Activated effector memory CD4-positive, alpha-beta T cell treated with anti-CD3 and anti-CD28 coated beads, Interleukin-2, amount 50 U/mL, for 16 hours (primary cell): ENCODE measurements around the gene CASP10.
"Not testable (repeated sequence)": the region's sequence is repeated elsewhere in the genome, so short reads cannot be mapped to it uniquely, and the experiment has no call there.

Experiments
- DNase-seq: peaks from one replicate; pipeline ENCODE4 v3.0.0-alpha.2; 2020

Gene CASP10

GRCh38 chr2:201156036-201156435 is 26.9 kb upstream of the CASP10 start:
- no peak for DNase-seq

GRCh38 chr2:201156640-201157039 is 26.3 kb upstream of the CASP10 start:
- no peak for DNase-seq

GRCh38 chr2:201157694-201158093 is 25.2 kb upstream of the CASP10 start:
- no peak for DNase-seq

GRCh38 chr2:201158111-201158929 is 24.6 kb upstream of the CASP10 start:
- DNase-seq, result peak; percentile 75

- DNase-seq, result no peak
These were observed 18.8 kb upstream of the CASP10 start for GRCh38 chr2:201164166-201164565.

- DNase-seq, result no peak
These were observed 15.4 kb upstream of the CASP10 start for GRCh38 chr2:201167546-201167945.

- DNase-seq, result not testable (repeated sequence)
These were observed 14.4 kb upstream of the CASP10 start for GRCh38 chr2:201168496-201168895.

GRCh38 chr2:201171259-201171814 is 11.6 kb upstream of the CASP10 start:
- no peak for DNase-seq

- no peak for DNase-seq
These were observed 10.7 kb upstream of the CASP10 start for GRCh38 chr2:201172279-201172678.

GRCh38 chr2:201174687-201175086 is 8.3 kb upstream of the CASP10 start:
- DNase-seq, result no peak

GRCh38 chr2:201176081-201176481 is 6.9 kb upstream of the CASP10 start:
- DNase-seq, result no peak

- DNase-seq, result no peak
These were observed 2.9 kb upstream of the CASP10 start for GRCh38 chr2:201180010-201180409.

GRCh38 chr2:201183365-201183727 is 405 bp downstream of the CASP10 start:
- no peak for DNase-seq

GRCh38 chr2:201183835-201184234 is 894 bp downstream of the CASP10 start:
- not testable (repeated sequence) for DNase-seq

GRCh38 chr2:201184248-201184647 is 1.3 kb downstream of the CASP10 start:
- not testable (repeated sequence) for DNase-seq

- no peak for DNase-seq
These were observed 2.9 kb downstream of the CASP10 start for GRCh38 chr2:201185863-201186262.

- DNase-seq, result no peak
These were observed 4.0 kb downstream of the CASP10 start for GRCh38 chr2:201186982-201187381.

- no peak for DNase-seq
These were observed 5.5 kb downstream of the CASP10 start for GRCh38 chr2:201188449-201188848.

GRCh38 chr2:201191132-201191875 is 8.4 kb downstream of the CASP10 start:
- DNase-seq, result no peak

GRCh38 chr2:201194097-201194496 is 11.2 kb downstream of the CASP10 start:
- DNase-seq, result no peak

- DNase-seq, result no peak
These were observed 12.4 kb downstream of the CASP10 start for GRCh38 chr2:201195331-201195730.

GRCh38 chr2:201196003-201196402 is 13.1 kb downstream of the CASP10 start:
- no peak for DNase-seq

GRCh38 chr2:201196803-201197202 is 13.9 kb downstream of the CASP10 start:
- no peak for DNase-seq

- DNase-seq, result no peak
These were observed 14.8 kb downstream of the CASP10 start for GRCh38 chr2:201197781-201198180.
